Mesendoderm (in vitro differentiated cells): ENCODE data around the gene LYAR.
A peak's percentile ranks its signal among the peaks of the same experiment; 100 is the strongest.
"Not testable (repeated sequence)": the region's sequence is repeated elsewhere in the genome, so short reads cannot be mapped to it uniquely, and the experiment has no call there.

Source experiments
- DNase-seq: peaks from one replicate; pipeline ENCODE4 v3.0.0; 2013
- H2AK5ac ChIP-seq: 2 replicates; pipeline ENCODE4 v1.6.1; 2013; ENCODE audit warnings: low read length, inconsistent platforms
- H2BK120ac ChIP-seq: 2 replicates; pipeline ENCODE4 v1.6.1; 2013; ENCODE audit warnings: low read depth, mild to moderate bottlenecking, low read length, moderate library complexity, mixed read lengths
- H2BK15ac ChIP-seq: replicated peaks from 2 replicates; pipeline ENCODE4 v1.6.1; 2013; ENCODE audit warnings: low read depth, mild to moderate bottlenecking, moderate library complexity
- H2BK5ac ChIP-seq: 2 replicates; pipeline ENCODE4 v1.6.1; 2013; ENCODE audit warnings: low read length, inconsistent platforms
- H3K18ac ChIP-seq: 2 replicates; pipeline ENCODE4 v1.6.1; 2013; ENCODE audit warnings: mild to moderate bottlenecking, low read length, mixed read lengths
- H3K23ac ChIP-seq: one replicate; pipeline ENCODE4 v1.6.1; 2013; ENCODE audit warnings: low read length
- H3K27ac ChIP-seq: 2 replicates; pipeline ENCODE4 v1.5.1; 2013; ENCODE audit warnings: low read depth, mild to moderate bottlenecking, inconsistent platforms, low read length, moderate library complexity
- H3K27me3 ChIP-seq: 2 replicates; pipeline ENCODE4 v1.6.1; 2013; ENCODE audit warnings: low read length, control low read depth, mild to moderate bottlenecking, inconsistent platforms; ENCODE audit not compliant: insufficient read depth, poor library complexity
- H3K36me3 ChIP-seq: 2 replicates; pipeline ENCODE4 v1.6.1; 2013; ENCODE audit warnings: low read length, inconsistent platforms; ENCODE audit not compliant: control insufficient read depth, insufficient read depth
- H3K4ac ChIP-seq: one replicate; pipeline ENCODE4 v1.6.1; 2013; ENCODE audit warnings: low read depth, mild to moderate bottlenecking, low read length, moderate library complexity
- H3K4me1 ChIP-seq: 2 replicates; pipeline ENCODE4 v1.6.1; 2013; ENCODE audit warnings: low read depth, low read length, inconsistent platforms; ENCODE audit not compliant: control insufficient read depth
- H3K4me2 ChIP-seq: 2 replicates; pipeline ENCODE4 v1.6.1; 2013; ENCODE audit warnings: low read length
- H3K4me3 ChIP-seq: 2 replicates; pipeline ENCODE4 v1.5.1; 2013; ENCODE audit warnings: mild to moderate bottlenecking, low read length
- H3K56ac ChIP-seq: one replicate; pipeline ENCODE4 v1.6.1; 2013; ENCODE audit warnings: low read length
- H3K79me1 ChIP-seq: 2 replicates; pipeline ENCODE4 v1.6.1; 2013; ENCODE audit warnings: low read length, inconsistent platforms
- H3K79me2 ChIP-seq: 2 replicates; pipeline ENCODE4 v1.6.1; 2013; ENCODE audit warnings: mild to moderate bottlenecking, low read length; ENCODE audit not compliant: control insufficient read depth, insufficient read depth
- H3K9ac ChIP-seq: 2 replicates; pipeline ENCODE4 v1.6.1; 2013; ENCODE audit warnings: low read length, inconsistent platforms
- H4K5ac ChIP-seq: one replicate; pipeline ENCODE4 v1.6.1; 2013; ENCODE audit warnings: low read length
- H4K8ac ChIP-seq: one replicate; pipeline ENCODE4 v1.6.1; 2013; ENCODE audit warnings: low read depth, mild to moderate bottlenecking, control low read depth, low read length, moderate library complexity
- WGBS: extraction: QIAGEN DNeasy Blood & Tissue Kit; methylation state at CpG from one replicate; pipeline ENCODE4 v1.1.7; 2013; ENCODE audit warnings: low lambda C conversion rate, missing lambda C conversion rate; ENCODE audit not compliant: insufficient coverage; ENCODE audit errors: extremely low coverage; 5-methylcytosine and 5-hydroxymethylcytosine counted together

Gene LYAR

DNA sequence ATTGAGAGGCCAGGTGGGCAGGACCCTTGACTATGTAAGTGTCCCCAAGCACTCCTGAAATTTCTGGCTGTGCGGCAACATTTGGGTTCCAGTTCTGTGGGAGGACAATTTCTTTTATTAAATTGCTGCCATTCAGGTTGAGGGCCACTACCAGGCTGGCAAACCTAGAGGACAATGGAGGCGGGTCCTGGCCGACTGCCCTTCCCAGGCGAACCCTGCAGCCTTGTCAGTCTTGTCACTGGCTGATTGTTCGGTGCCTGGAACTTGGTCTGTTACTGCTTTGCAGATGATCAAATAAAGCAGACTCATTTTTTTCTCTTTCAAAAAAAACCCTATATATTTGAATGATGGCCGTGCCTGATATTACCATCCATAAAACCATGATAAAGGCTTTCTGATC, 35.3 kb downstream of the LYAR start:
- Histone ChIP-seq H3K27ac (no peak overlapping the region), H3K56ac (no peak overlapping the region), H3K18ac (no peak overlapping the region), H3K79me1 (no peaks in the 10 kb centered on the region), H3K4me2 (no peak overlapping the region), H2AK5ac (no peak overlapping the region), H3K23ac (no peak overlapping the region), H2BK5ac (no peak overlapping the region), H3K79me2 (no peaks in the 10 kb centered on the region), H3K9ac (no peak overlapping the region), H3K27me3 (no peaks in the 10 kb centered on the region), H2BK15ac (no peak overlapping the region), H3K4me3 (no peak overlapping the region), H3K4me1 (no peaks in the 10 kb centered on the region), H4K8ac (no peak overlapping the region), H4K5ac (no peak overlapping the region), H3K36me3 (no peaks in the 10 kb centered on the region), H2BK120ac (no peak overlapping the region), H3K4ac (no peak overlapping the region)
- no peak for DNase-seq
- no CpG with 5 or more reads among the region's 6 CpGs for WGBS

DNA sequence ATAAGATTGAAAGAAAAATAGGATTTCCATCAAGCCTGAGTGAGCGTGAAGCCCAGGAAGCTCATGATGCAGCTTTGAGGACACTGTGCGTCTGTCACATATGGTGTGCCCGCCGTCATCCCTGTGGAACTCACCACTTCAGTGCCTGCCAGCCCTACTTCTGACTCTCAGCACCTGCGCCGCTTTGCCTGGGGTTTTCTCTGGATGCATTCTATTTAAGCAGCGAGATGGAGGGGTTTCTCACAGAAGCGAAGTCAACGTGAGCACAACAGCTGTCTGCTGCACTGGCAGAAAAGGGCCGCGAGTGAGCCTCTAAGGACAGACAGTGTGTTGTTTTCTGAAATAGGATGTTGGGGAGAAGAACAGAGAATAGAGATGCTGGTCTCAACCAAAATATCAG, 35.8 kb downstream of the LYAR start:
- H3K18ac ChIP-seq: no peak overlapping the region
- no peak overlapping the region for H2BK120ac ChIP-seq
- H3K4me3 ChIP-seq: no peak overlapping the region
- no peak overlapping the region for H3K4ac ChIP-seq
- H3K36me3 ChIP-seq: no peaks in the 10 kb centered on the region
- no peaks in the 10 kb centered on the region for H3K4me1 ChIP-seq
- H2BK15ac ChIP-seq: no peak overlapping the region
- no peak overlapping the region for H3K4me2 ChIP-seq
- no peak overlapping the region for H3K9ac ChIP-seq
- H3K23ac ChIP-seq: no peak overlapping the region
- no peak overlapping the region for H2AK5ac ChIP-seq
- H4K8ac ChIP-seq: no peak overlapping the region
- H3K27me3 ChIP-seq: no peaks in the 10 kb centered on the region
- H3K79me2 ChIP-seq: no peaks in the 10 kb centered on the region
- H4K5ac ChIP-seq: no peak overlapping the region
- no peak overlapping the region for H2BK5ac ChIP-seq
- no CpG with 5 or more reads among the region's 11 CpGs for WGBS
- no peak for DNase-seq
- no peaks in the 10 kb centered on the region for H3K79me1 ChIP-seq
- H3K27ac ChIP-seq: no peak overlapping the region
- H3K56ac ChIP-seq: no peak overlapping the region

DNA sequence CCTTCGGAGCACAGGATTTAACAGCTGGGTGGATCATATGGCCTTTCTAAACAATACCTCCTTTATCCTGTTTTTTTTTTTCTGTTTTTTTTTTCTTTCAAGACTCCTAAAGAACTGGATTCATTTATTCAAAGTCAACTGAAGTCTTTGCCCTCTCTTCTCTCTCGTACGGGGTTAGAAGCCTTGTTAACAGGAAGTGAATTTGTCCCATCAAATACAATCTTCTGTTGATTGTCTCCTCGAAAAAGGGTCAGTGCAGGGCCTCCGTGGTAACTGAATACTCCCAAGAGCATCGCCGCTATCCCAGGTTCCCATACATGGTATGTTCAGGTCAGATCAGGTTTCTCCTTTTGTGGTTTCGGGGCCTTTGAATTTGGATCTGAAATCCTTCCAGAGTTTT, 40.1 kb downstream of the LYAR start:
- Histone ChIP-seq H3K18ac (no peak overlapping the region), H3K79me1 (peaks cover 3% of the 10 kb centered on the region), H3K27ac (no peak overlapping the region), H2BK5ac (no peak overlapping the region), H4K8ac (no peak overlapping the region), H3K4me2 (no peak overlapping the region), H3K79me2 (no peaks in the 10 kb centered on the region), H3K9ac (no peak overlapping the region), H3K36me3 (peaks cover 3% of the 10 kb centered on the region), H3K4me3 (no peak overlapping the region), H3K56ac (no peak overlapping the region), H2BK120ac (no peak overlapping the region), H2AK5ac (no peak overlapping the region), H4K5ac (no peak overlapping the region), H3K4me1 (peaks cover 5% of the 10 kb centered on the region), H2BK15ac (no peak overlapping the region), H3K23ac (no peak overlapping the region), H3K4ac (no peak overlapping the region), H3K27me3 (no peaks in the 10 kb centered on the region)
- DNase-seq: no peak
- WGBS: no CpG with 5 or more reads among the region's 8 CpGs

GRCh38 chr4:4249342-4249741, 40.6 kb downstream of the LYAR start:
- not testable (repeated sequence) for H3K9ac ChIP-seq, H4K8ac ChIP-seq, H2AK5ac ChIP-seq, H3K27me3 ChIP-seq, H4K5ac ChIP-seq, H2BK5ac ChIP-seq, H3K79me1 ChIP-seq, H3K23ac ChIP-seq, DNase-seq, H3K27ac ChIP-seq, H3K18ac ChIP-seq, H3K4me2 ChIP-seq, H3K4me1 ChIP-seq, H3K4ac ChIP-seq, H3K4me3 ChIP-seq, H3K79me2 ChIP-seq, H3K36me3 ChIP-seq, H2BK15ac ChIP-seq, H2BK120ac ChIP-seq, H3K56ac ChIP-seq
- WGBS: no CpG with 5 or more reads among the region's 15 CpGs

DNA sequence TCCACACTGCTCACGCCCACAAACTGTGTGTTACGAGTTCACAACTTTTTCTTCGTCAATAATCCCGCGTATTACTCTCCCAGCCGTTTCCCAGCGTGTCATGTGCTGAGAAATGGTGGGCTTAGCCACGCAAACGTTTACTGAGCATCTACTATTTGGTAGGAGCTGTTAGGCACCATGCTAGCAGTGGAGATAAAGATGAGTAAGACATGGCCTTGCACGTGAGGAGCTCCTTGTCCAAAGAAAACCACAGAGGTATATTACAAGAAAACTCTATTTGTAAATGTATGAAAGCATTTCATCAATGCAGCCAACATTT, 41.1 kb downstream of the LYAR start:
- Histone ChIP-seq H3K56ac (peak overlapping the region; percentile 98), H2BK15ac (no peak overlapping the region), H3K79me2 (no peaks in the 10 kb centered on the region), H2BK120ac (no peak overlapping the region), H4K5ac (peak overlapping the region; percentile 85), H3K4ac (peak overlapping the region; percentile 20), H3K36me3 (peaks cover 3% of the 10 kb centered on the region), H2BK5ac (no peak overlapping the region), H3K4me2 (peak overlapping the region; percentile 20), H3K23ac (no peak overlapping the region), H4K8ac (peak overlapping the region; percentile 91), H3K79me1 (peaks cover 3% of the 10 kb centered on the region), H2AK5ac (no peak overlapping the region), H3K27me3 (no peaks in the 10 kb centered on the region), H3K4me1 (peaks cover 5% of the 10 kb centered on the region), H3K18ac (no peak overlapping the region), H3K27ac (no peak overlapping the region), H3K4me3 (peak overlapping the region; percentile 97), H3K9ac (peak overlapping the region; percentile 97)
- WGBS: no CpG with 5 or more reads among the region's 10 CpGs
- DNase-seq: no peak

DNA sequence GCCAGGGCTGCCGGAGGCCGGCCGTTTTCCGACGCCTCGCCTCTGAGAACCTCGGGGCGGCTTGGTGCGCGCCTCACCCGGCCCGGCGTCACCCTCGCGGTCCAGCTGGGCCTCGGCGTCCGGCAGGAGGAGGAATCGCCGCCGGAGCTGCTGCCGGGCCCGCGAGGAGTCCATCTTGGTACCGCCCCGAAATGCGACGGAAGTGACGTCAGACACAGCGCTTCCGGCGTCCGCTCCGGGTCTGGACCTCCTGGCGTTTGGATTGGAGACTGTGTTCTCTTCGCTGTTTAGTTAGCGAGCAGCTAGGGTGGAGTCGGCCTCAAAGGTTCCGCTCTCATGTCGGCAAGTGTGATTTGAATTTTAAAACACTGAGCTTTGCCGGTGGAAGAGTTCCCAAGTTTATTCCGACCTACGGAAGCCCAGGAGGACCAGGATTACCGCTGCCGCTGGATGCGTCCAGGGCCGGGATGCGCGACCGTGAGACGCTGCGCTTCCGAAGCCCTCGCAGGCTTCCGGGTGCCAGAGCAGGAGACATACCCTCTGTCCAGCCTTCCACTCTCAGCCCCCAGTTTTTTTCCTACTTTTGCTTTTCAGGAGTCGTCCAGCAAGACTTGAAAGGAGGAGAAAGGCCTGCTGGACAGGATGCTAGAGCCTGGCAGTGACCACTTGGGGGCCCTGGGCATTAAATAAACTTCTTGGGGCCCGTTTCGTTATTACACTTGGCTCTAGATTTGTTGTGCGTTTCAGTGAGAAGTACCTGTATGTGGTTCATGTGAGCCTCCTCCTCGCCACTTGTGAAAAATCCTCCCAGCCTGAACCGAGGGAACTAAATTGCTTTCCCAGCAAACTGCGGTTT, 41.7 kb downstream of the LYAR start, which contains the start of gene TMEM128:
TSS of gene TMEM128 (minus strand) at position 195 of the 856 bp plus-strand sequence. CDS start at position 174, 21 bp downstream.
- peak within 1 kb of the TSS; percentile 92 for H3K27ac ChIP-seq

More for the DNA sequence above, 41.7 kb downstream of the LYAR start, which contains the start of gene TMEM128:
- H3K18ac ChIP-seq: peak within 1 kb of the TSS; percentile 70
- no peaks in the 10 kb centered on the region for H3K27me3 ChIP-seq
- peak; percentile 96 for DNase-seq
- H4K5ac ChIP-seq: peak within 1 kb of the TSS; percentile 93
- no peak within 1 kb of the TSS for H2BK15ac ChIP-seq
- no peaks in the 10 kb centered on the region for H3K79me2 ChIP-seq
- WGBS: no CpG with 5 or more reads among the region's 62 CpGs
- H4K8ac ChIP-seq: peak within 1 kb of the TSS; percentile 91
- peaks cover 3% of the 10 kb centered on the region for H3K36me3 ChIP-seq
- H3K56ac ChIP-seq: peak within 1 kb of the TSS; percentile 98
- peak within 1 kb of the TSS; percentile 97 for H3K4me3 ChIP-seq
- H3K4me2 ChIP-seq: peak within 1 kb of the TSS; percentile 90
- H3K9ac ChIP-seq: peak within 1 kb of the TSS; percentile 97
- peak within 1 kb of the TSS; percentile 56 for H3K4ac ChIP-seq
- H2AK5ac ChIP-seq: no peak within 1 kb of the TSS
- H2BK120ac ChIP-seq: no peak within 1 kb of the TSS
- H3K23ac ChIP-seq: no peak within 1 kb of the TSS
- peaks cover 5% of the 10 kb centered on the region for H3K4me1 ChIP-seq
- peaks cover 3% of the 10 kb centered on the region for H3K79me1 ChIP-seq
- H2BK5ac ChIP-seq: no peak within 1 kb of the TSS
